ENCODE results near the gene TNFRSF21.
A peak's percentile ranks its signal among the peaks of the same experiment; 100 is the strongest.
"Not testable (repeated sequence)": the region's sequence is repeated elsewhere in the genome, so short reads cannot be mapped to it uniquely, and the experiment has no call there.

The TNFRSF21 gene

GRCh38 chr6:47309291-47310130 is at the start of gene TNFRSF21:
Gene TNFRSF21 (minus strand): TSS chr6:47309905. CDS start chr6:47309511, 394 bp downstream.
- DNase-seq (ENCODE audit: low spot score) = peak; percentile 66

GRCh38 chr6:47358440-47359225 is 48.9 kb upstream of the TNFRSF21 start:
- no peak for DNase-seq (ENCODE audit: low spot score)

GRCh38 chr6:47357827-47358226 is 48.1 kb upstream of the TNFRSF21 start:
- DNase-seq (ENCODE audit: low spot score) = no peak

GRCh38 chr6:47355496-47355895 is 45.8 kb upstream of the TNFRSF21 start:
- no peak for DNase-seq (ENCODE audit: low spot score)

- DNase-seq (ENCODE audit: low spot score) = peak; percentile 2
Observed at GRCh38 chr6:47353871-47354270, 44.2 kb upstream of the TNFRSF21 start.

- DNase-seq (ENCODE audit: low spot score) = no peak
Observed at GRCh38 chr6:47352966-47353365, 43.3 kb upstream of the TNFRSF21 start.

GRCh38 chr6:47352194-47352920 is 42.7 kb upstream of the TNFRSF21 start:
- no peak for DNase-seq (ENCODE audit: low spot score)

- DNase-seq (ENCODE audit: low spot score) = no peak
Observed at GRCh38 chr6:47351621-47352020, 41.9 kb upstream of the TNFRSF21 start.

- no peak for DNase-seq (ENCODE audit: low spot score)
Observed at GRCh38 chr6:47349931-47350330, 40.2 kb upstream of the TNFRSF21 start.

GRCh38 chr6:47348316-47348863 is 38.7 kb upstream of the TNFRSF21 start:
- no peak for DNase-seq (ENCODE audit: low spot score)

- DNase-seq (ENCODE audit: low spot score) = no peak
Observed at GRCh38 chr6:47345761-47346160, 36.1 kb upstream of the TNFRSF21 start.

GRCh38 chr6:47344022-47344421 is 34.3 kb upstream of the TNFRSF21 start:
- DNase-seq (ENCODE audit: low spot score) = no peak

GRCh38 chr6:47343600-47343999 is 33.9 kb upstream of the TNFRSF21 start:
- DNase-seq (ENCODE audit: low spot score) = no peak

GRCh38 chr6:47342824-47343223 is 33.1 kb upstream of the TNFRSF21 start:
- DNase-seq (ENCODE audit: low spot score) = no peak

- DNase-seq (ENCODE audit: low spot score) = no peak
Observed at GRCh38 chr6:47337519-47337918, 27.8 kb upstream of the TNFRSF21 start.

GRCh38 chr6:47336334-47336733 is 26.6 kb upstream of the TNFRSF21 start:
- no peak for DNase-seq (ENCODE audit: low spot score)

GRCh38 chr6:47335466-47335865 is 25.8 kb upstream of the TNFRSF21 start:
- DNase-seq (ENCODE audit: low spot score) = no peak

GRCh38 chr6:47334334-47334733 is 24.6 kb upstream of the TNFRSF21 start:
- DNase-seq (ENCODE audit: low spot score) = no peak

- DNase-seq (ENCODE audit: low spot score) = not testable (repeated sequence)
Observed at GRCh38 chr6:47328606-47329005, 18.9 kb upstream of the TNFRSF21 start.

GRCh38 chr6:47328139-47328538 is 18.4 kb upstream of the TNFRSF21 start:
- not testable (repeated sequence) for DNase-seq (ENCODE audit: low spot score)

- DNase-seq (ENCODE audit: low spot score) = no peak
Observed at GRCh38 chr6:47323887-47324286, 14.2 kb upstream of the TNFRSF21 start.

- DNase-seq (ENCODE audit: low spot score) = no peak
Observed at GRCh38 chr6:47323321-47323720, 13.6 kb upstream of the TNFRSF21 start.
